Brain microvascular endothelial cell (primary cell): ENCODE results near the gene KLHL15.
A peak's percentile ranks its signal among the peaks of the same experiment; 100 is the strongest.

ENCODE experiments used
- DNase-seq: peaks from one replicate; pipeline ENCODE4 v3.0.0-alpha.2; 2020
- H3K27ac ChIP-seq: fragments of 250-450 bp; sonication (Bioruptor Pico); 2 replicates; pipeline ENCODE4 v1.5.1; 2020; ENCODE audit warnings: mild to moderate bottlenecking, moderate library complexity
- H3K27me3 ChIP-seq: fragments of 250-450 bp; sonication (Bioruptor Pico); replicated peaks from 2 replicates; pipeline ENCODE4 v1.5.1; 2020; ENCODE audit warnings: mild to moderate bottlenecking
- H3K36me3 ChIP-seq: fragments of 250-450 bp; sonication (Bioruptor Pico); replicated peaks from 2 replicates; pipeline ENCODE4 v1.5.1; 2020; ENCODE audit warnings: mild to moderate bottlenecking
- H3K4me3 ChIP-seq: 2 replicates; pipeline ENCODE4 v1.5.1; 2011; ENCODE audit warnings: low read depth, mild to moderate bottlenecking, control low read depth, low read length, moderate library complexity
- in situ Hi-C: cut with HindIII; loops from 2 replicates; pipeline ENCODE4 v1.10.0; 2017; ENCODE audit warnings: low sequenced_read_pairs, low pct_ligation_motif_present
- TF ChIP-seq, protein P1 (sequence below): IDR thresholded peaks from 2 replicates; pipeline ENCODE4 v1.5.1; 2011; ENCODE audit warnings: low read depth, mild to moderate bottlenecking, moderate library complexity, low read length, control low read depth, inconsistent platforms; ENCODE audit errors: missing control alignments

Gene KLHL15

DNA sequence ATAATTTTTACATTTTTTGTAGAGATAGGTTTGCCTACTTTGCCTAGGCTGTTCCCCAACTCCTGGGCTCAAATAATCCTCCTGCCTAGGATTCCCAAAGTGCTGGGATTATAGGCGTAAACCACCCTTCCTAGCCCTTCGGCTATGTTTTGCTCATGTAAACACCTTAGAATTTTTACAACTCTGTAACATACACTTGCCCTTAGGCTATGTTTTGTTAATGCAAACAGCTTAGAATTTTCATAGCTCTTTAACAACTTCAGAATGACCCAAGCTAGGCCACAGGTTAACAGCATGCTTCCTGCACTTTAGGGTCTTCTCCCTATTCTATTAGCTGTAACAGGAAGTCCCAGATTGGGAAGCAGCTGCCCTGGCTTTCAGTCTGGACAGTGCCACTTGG, 24.2 kb downstream of the KLHL15 start:
- TF ChIP-seq, protein P1, sequence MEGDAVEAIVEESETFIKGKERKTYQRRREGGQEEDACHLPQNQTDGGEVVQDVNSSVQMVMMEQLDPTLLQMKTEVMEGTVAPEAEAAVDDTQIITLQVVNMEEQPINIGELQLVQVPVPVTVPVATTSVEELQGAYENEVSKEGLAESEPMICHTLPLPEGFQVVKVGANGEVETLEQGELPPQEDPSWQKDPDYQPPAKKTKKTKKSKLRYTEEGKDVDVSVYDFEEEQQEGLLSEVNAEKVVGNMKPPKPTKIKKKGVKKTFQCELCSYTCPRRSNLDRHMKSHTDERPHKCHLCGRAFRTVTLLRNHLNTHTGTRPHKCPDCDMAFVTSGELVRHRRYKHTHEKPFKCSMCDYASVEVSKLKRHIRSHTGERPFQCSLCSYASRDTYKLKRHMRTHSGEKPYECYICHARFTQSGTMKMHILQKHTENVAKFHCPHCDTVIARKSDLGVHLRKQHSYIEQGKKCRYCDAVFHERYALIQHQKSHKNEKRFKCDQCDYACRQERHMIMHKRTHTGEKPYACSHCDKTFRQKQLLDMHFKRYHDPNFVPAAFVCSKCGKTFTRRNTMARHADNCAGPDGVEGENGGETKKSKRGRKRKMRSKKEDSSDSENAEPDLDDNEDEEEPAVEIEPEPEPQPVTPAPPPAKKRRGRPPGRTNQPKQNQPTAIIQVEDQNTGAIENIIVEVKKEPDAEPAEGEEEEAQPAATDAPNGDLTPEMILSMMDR: no peak
- no peak for DNase-seq
- Histone ChIP-seq H3K36me3 (peaks cover 2% of the 10 kb centered on the region), H3K4me3 (no peak overlapping the region), H3K27ac (no peak overlapping the region), H3K27me3 (no peaks in the 10 kb centered on the region)
- in situ Hi-C loops: no loop called here

DNA sequence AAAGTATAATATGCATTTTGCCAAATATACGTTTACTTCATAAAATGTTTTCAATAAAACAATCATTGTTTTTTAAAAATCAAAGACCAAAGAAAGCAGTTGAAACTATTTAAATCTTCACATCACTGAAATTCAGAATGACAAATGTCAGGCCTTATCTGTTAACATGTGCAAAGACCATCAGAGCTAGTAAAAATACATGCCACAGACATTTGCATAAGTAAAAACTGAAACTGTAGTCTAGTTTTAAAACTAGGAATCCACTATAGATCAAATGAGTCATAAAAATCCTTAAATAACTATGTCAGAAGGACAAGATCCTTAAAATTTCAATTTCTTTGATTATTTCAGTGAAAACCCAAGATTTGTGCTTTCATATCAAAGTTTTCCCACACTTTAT, 24.8 kb downstream of the KLHL15 start:
- Histone ChIP-seq H3K27ac (no peak overlapping the region), H3K27me3 (no peaks in the 10 kb centered on the region), H3K4me3 (no peak overlapping the region), H3K36me3 (peaks cover 2% of the 10 kb centered on the region)
- no peak for DNase-seq
- TF ChIP-seq, protein P1: no peak
- in situ Hi-C loops: no loop called here

DNA sequence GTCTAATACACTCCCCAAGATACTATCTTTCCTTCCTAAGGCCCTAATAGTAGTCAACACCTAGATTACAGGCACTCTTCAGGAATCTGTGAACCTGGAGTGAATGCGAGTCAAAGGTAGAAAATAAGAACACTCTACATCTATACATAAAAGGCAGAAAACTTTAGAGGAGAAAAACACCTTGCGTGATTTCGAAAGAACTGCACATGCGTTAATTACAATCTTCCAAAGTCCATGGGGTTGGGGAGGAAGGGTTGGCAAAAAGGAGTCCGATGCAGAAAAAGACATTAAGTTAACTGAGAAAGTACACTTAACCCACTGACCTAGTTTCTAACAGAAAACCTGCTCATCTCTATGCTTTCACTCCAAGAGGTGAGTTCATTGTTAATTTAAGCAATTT, 27.3 kb downstream of the KLHL15 start:
- H3K4me3 ChIP-seq: no peak overlapping the region
- in situ Hi-C loops: no loop called here

DNA sequence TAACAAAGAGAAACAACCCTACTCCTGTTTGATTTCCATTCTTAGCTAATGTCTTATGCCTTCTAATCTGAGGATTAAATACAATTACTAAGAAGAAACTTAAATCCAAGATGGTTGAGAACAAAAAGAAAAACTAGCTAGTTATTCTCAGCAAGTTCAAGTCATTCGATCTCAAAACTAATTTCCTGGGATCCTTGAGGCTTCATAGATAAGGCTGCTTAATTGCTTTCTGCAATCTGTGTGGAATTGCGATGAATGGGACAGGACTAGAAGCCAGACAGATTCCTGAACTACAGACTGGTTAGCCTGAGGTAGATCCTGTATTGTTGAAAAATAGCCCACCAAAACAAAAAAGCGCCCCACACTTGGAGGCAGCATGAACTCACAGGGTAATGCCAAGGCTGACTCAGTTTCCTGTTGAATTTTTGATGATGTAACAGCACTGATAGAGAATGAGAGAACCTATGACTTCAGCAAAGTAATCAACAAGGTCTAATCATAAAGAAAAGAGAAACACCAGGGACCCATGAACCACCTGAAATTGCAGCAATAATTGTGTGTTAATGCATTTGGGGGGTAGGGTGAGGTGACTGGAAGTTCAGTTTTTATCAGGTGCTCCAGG, 33.9 kb downstream of the KLHL15 start:
- DNase-seq: peak; percentile 2
- Histone ChIP-seq H3K27me3 (no peaks in the 10 kb centered on the region), H3K36me3 (peaks cover 3% of the 10 kb centered on the region), H3K4me3 (no peak overlapping the region), H3K27ac (no peak overlapping the region)
- TF ChIP-seq, protein P1: no peak
- in situ Hi-C loops: no loop called here

More for the DNA sequence above, 27.3 kb downstream of the KLHL15 start:
- DNase-seq: no peak
- H3K36me3 ChIP-seq: no peaks in the 10 kb centered on the region
- no peak overlapping the region for H3K27ac ChIP-seq
- no peaks in the 10 kb centered on the region for H3K27me3 ChIP-seq
- TF ChIP-seq, protein P1: no peak

DNA sequence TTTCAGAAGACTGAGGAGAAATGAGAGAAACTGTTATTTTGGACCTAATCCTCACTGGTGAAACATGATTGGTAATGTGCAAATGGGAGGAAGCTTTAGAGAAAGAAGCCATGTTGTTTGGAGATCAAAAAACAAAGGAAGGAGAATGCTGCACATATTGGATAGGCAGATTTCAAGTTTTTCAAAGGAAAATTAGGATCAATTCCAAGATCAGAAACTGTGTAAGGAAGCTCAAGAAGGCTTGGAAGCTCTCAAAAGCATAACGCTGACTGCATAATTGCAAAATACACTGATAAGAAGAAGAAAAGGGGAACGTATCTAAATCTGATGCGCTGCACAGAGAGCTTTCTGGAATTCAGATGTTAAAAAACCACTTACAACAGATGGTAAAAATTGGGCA, 34.6 kb downstream of the KLHL15 start:
- H3K4me3 ChIP-seq: no peak overlapping the region
- in situ Hi-C loops: no loop called here
- H3K27ac ChIP-seq: no peak overlapping the region
- no peak for DNase-seq
- TF ChIP-seq, protein P1: no peak
- H3K27me3 ChIP-seq: no peaks in the 10 kb centered on the region
- H3K36me3 ChIP-seq: peaks cover 4% of the 10 kb centered on the region

DNA sequence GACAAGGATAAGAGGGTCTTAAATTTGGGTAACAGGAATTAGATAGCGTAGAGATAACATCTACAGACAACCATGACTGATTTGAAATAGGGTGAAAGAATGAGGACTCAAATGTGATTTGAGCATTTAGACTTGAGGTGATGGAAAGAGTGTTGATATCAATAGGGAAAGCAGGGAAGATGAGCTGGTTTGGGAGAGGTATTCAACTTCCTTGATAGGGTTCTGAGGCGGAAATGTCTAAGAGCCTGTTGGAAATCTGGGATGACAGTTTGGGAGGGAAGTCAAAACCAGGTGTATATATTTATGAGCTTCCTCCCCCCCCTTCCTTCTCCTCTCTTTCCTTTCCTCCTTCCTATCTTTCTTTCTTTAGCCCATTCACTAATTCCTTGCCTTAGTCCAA, 36.5 kb downstream of the KLHL15 start:
- no peak overlapping the region for H3K4me3 ChIP-seq
- in situ Hi-C loops: no loop called here

More for the DNA sequence above, 36.5 kb downstream of the KLHL15 start:
- Histone ChIP-seq H3K36me3 (peaks cover 4% of the 10 kb centered on the region), H3K27ac (no peak overlapping the region), H3K27me3 (no peaks in the 10 kb centered on the region)
- TF ChIP-seq, protein P1: no peak
- DNase-seq: no peak
